Activated B cell treated with CpG ODN at 0.5 μM for 24 hours (primary cell): Measurements from ENCODE around the gene CXCR3. TPM values are rescaled to one million over a fixed set of nuclear protein-coding genes. Genes with fewer than 3 reads are reported as not detected.
A peak's percentile ranks its signal among the peaks of the same experiment; 100 is the strongest.
"Not testable (repeated sequence)": the region's sequence is repeated elsewhere in the genome, so short reads cannot be mapped to it uniquely, and the experiment has no call there.

ENCODE experiments used
- ATAC-seq: fragments of 200-7000 bp; cut with Tn5 transposase; one replicate; pipeline ENCODE4 v1.10.0; 2021; ENCODE audit warnings: low read depth, mild to moderate bottlenecking, moderate library complexity
- CTCF ChIA-PET: fragments of 350-600 bp; sonication (Branson Sonifier 250); formaldehyde crosslinking; loops from one replicate; lab custom pipeline; 2021; ENCODE audit warnings: antibody characterized with exemption; lab: Charles Lee
- POLR2A ChIA-PET: fragments of 350-600 bp; sonication (Branson Sonifier 250); formaldehyde crosslinking; loops from one replicate; lab custom pipeline; 2021; ENCODE audit warnings: antibody characterized with exemption; lab: Charles Lee
- DNase-seq: peaks from one replicate; pipeline ENCODE4 v3.0.0; 2022
- H3K27ac Mint-ChIP-seq: one replicate; pipeline ENCODE4 v1.8.0; 2020; ENCODE audit warnings: mixed read lengths
- H3K27me3 Mint-ChIP-seq: one replicate; pipeline ENCODE4 v1.8.0; 2021; ENCODE audit warnings: mixed read lengths
- H3K36me3 Mint-ChIP-seq: one replicate; pipeline ENCODE4 v1.8.0; 2021; ENCODE audit warnings: low read depth, mixed read lengths
- H3K4me1 Mint-ChIP-seq: one replicate; pipeline ENCODE4 v1.8.0; 2021; ENCODE audit warnings: mixed read lengths
- H3K4me3 Mint-ChIP-seq: one replicate; pipeline ENCODE4 v1.8.0; 2020; ENCODE audit warnings: mild to moderate bottlenecking, mixed read lengths
- H3K9me3 Mint-ChIP-seq: one replicate; pipeline ENCODE4 v1.8.0; 2020; ENCODE audit warnings: mixed read lengths
- CTCF ChIP-seq: fragments of 200-600 bp; IDR thresholded peaks from one replicate; pipeline ENCODE4 v1.8.0; 2022; ENCODE audit warnings: antibody characterized with exemption, mild to moderate bottlenecking
- intact Hi-C: fragments of 100-400 bp; cut with micrococcal nuclease; formaldehyde crosslinking; loops from one replicate; pipeline ENCODE4 v1.15.1; 2024
- total RNA-seq: library from RNA; stranded (reverse); gene quantifications from 2 replicates; pipeline ENCODE4 v1.2.3, GENCODE V29; 2022

The CXCR3 gene
- total RNA-seq, 1 donor from 2014 or later, result 5.4 TPM

- Mint-ChIP-seq H3K27ac (peak overlapping the region; percentile 30), H3K27me3 (no peaks in the 10 kb centered on the region), H3K4me1 (peaks cover 45% of the 10 kb centered on the region), H3K9me3 (no peaks in the 10 kb centered on the region), H3K4me3 (peak overlapping the region; percentile 38), H3K36me3 (peaks cover 35% of the 10 kb centered on the region)
- DNase-seq (no peak), ATAC-seq (no peak)
- ChIA-PET POLR2A (no interaction called here), CTCF (no interaction called here)
- TF ChIP-seq CTCF, result no peak
- intact Hi-C loops, result no loop called here
Measured at GRCh38 chrX:71615954-71616353, 2.4 kb downstream of the CXCR3 start.

- ATAC-seq (no peak), DNase-seq (no peak)
- peaks cover 38% of the 10 kb centered on the region for H3K4me1 Mint-ChIP-seq
- H3K27ac Mint-ChIP-seq, result no peak overlapping the region
- intact Hi-C loops, result no loop called here
- H3K4me3 Mint-ChIP-seq, result no peak overlapping the region
- H3K36me3 Mint-ChIP-seq, result peaks cover 42% of the 10 kb centered on the region
- no peaks in the 10 kb centered on the region for H3K9me3 Mint-ChIP-seq
- ChIA-PET POLR2A (interaction anchor here (0.6 kb wide), 1 partner anchor 82 kb away, joined by 3 read pairs; the partner anchor contains the start of gene OGT), CTCF (no interaction called here)
- TF ChIP-seq CTCF, result no peak
- H3K27me3 Mint-ChIP-seq, result no peaks in the 10 kb centered on the region
Measured at GRCh38 chrX:71615056-71615455, 3.3 kb downstream of the CXCR3 start.

GRCh38 chrX:71612256-71612655, 6.1 kb downstream of the CXCR3 start:
- Mint-ChIP-seq H3K27ac (no peak overlapping the region), H3K27me3 (no peaks in the 10 kb centered on the region), H3K4me1 (peaks cover 32% of the 10 kb centered on the region), H3K4me3 (no peak overlapping the region), H3K36me3 (peaks cover 67% of the 10 kb centered on the region), H3K9me3 (no peaks in the 10 kb centered on the region)
- ATAC-seq (no peak), DNase-seq (no peak)
- intact Hi-C loops, result no loop called here
- ChIA-PET POLR2A (no interaction called here), CTCF (no interaction called here)
- TF ChIP-seq CTCF, result no peak

GRCh38 chrX:71611736-71612135, 6.6 kb downstream of the CXCR3 start:
- H3K9me3 Mint-ChIP-seq, H3K27ac Mint-ChIP-seq, POLR2A ChIA-PET, ATAC-seq, CTCF ChIA-PET, H3K4me3 Mint-ChIP-seq, DNase-seq, intact Hi-C loops, H3K27me3 Mint-ChIP-seq: not testable (repeated sequence)
- peaks cover 68% of the 10 kb centered on the region for H3K36me3 Mint-ChIP-seq
- peaks cover 31% of the 10 kb centered on the region for H3K4me1 Mint-ChIP-seq

- Mint-ChIP-seq H3K27ac (peak overlapping the region; percentile 42), H3K9me3 (no peaks in the 10 kb centered on the region), H3K4me3 (no peak overlapping the region), H3K27me3 (no peaks in the 10 kb centered on the region), H3K36me3 (peaks cover 78% of the 10 kb centered on the region), H3K4me1 (peaks cover 29% of the 10 kb centered on the region)
- TF ChIP-seq CTCF, result no peak
- no peak for ATAC-seq
- CTCF ChIA-PET, result interaction anchor here (0.7 to 1.8 kb wide), 3 partner anchors 10 to 43 kb away, joined by 3 to 9 read pairs (median 5); partner anchors contain the start of gene CXCR3
- no peak for DNase-seq
- POLR2A ChIA-PET, result no interaction called here
- intact Hi-C loops, result loop anchor here (1.0 kb wide), 1 partner anchor 41 kb away; no protein-coding TSS in a partner anchor
Measured at GRCh38 chrX:71609095-71609750, 9.1 kb downstream of the CXCR3 start.
